ENCODE data around the gene FGF12. TPM values are rescaled to one million over a fixed set of nuclear protein-coding genes. Genes with fewer than 3 reads are reported as not detected.

FGF12 gene
- total and polyA plus RNA-seq, 2 experiments from 2014 or later, result 6.0 to 14.3 TPM

DNA sequence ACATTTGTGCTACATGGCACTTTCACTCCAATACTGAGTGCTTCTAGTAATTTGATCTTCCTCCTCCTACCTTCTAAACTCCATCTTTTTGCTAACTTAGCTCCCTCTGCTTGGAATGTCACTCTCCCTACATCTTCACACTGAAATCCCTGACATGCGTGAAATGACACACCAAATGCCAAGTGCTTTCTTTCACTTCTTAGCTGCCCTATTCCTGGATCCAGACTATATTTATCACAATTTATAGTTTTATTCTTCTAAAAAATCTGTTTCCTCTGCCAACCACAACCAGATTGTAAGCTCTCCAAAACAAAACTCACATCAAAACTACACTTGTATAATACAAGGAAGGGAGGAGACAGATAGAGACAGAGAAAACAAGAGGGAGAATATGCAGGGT is 387.3 kb downstream of the FGF12 start:
- no peaks in the 10 kb centered on the region for H3K27me3 ChIP-seq (ENCODE audit: insufficient read depth)
- no peaks in the 10 kb centered on the region for H3F3A ChIP-seq (replicated peaks; ENCODE audit: low read depth)
- H3K27ac ChIP-seq (ENCODE audit: low read depth), result no peak overlapping the region
- no peaks in the 10 kb centered on the region for H3K36me3 ChIP-seq (ENCODE audit: insufficient read depth)
- TF ChIP-seq POLR2AphosphoS5 (IDR thresholded peaks at IDR 0.05; ENCODE audit: low read depth) (no peak), ETS1 (IDR thresholded peaks at IDR 0.05) (no peak), EZH2 (IDR thresholded peaks at IDR 0.05; ENCODE audit: low read depth, unreplicated experiment) (no peak), NANOG (IDR thresholded peaks at IDR 0.05; ENCODE audit: borderline replicate concordance) (no peak), CTCF (conservative IDR thresholded peaks at IDR 0.05; ENCODE audit: low read depth in 2 of 2) (no peak), CREB1 (CRISPR knock-in tag; IDR thresholded peaks at IDR 0.05; ENCODE audit: low read depth) (no peak), ZNF114 (CRISPR knock-in tag; IDR thresholded peaks at IDR 0.05) (no peak), ZNF462 (CRISPR knock-in tag; IDR thresholded peaks at IDR 0.05) (no peak), STAT1 (IDR thresholded peaks at IDR 0.05; ENCODE audit: unreplicated experiment) (no peak), JUNB (IDR thresholded peaks at IDR 0.05; ENCODE audit: unreplicated experiment) (no peak), EZH2phosphoT487 (IDR thresholded peaks at IDR 0.05; ENCODE audit: unreplicated experiment) (no peak), ZNF331 (CRISPR knock-in tag; IDR thresholded peaks at IDR 0.05; ENCODE audit: low read depth) (no peak)
- TF ChIP-seq, protein P1, sequence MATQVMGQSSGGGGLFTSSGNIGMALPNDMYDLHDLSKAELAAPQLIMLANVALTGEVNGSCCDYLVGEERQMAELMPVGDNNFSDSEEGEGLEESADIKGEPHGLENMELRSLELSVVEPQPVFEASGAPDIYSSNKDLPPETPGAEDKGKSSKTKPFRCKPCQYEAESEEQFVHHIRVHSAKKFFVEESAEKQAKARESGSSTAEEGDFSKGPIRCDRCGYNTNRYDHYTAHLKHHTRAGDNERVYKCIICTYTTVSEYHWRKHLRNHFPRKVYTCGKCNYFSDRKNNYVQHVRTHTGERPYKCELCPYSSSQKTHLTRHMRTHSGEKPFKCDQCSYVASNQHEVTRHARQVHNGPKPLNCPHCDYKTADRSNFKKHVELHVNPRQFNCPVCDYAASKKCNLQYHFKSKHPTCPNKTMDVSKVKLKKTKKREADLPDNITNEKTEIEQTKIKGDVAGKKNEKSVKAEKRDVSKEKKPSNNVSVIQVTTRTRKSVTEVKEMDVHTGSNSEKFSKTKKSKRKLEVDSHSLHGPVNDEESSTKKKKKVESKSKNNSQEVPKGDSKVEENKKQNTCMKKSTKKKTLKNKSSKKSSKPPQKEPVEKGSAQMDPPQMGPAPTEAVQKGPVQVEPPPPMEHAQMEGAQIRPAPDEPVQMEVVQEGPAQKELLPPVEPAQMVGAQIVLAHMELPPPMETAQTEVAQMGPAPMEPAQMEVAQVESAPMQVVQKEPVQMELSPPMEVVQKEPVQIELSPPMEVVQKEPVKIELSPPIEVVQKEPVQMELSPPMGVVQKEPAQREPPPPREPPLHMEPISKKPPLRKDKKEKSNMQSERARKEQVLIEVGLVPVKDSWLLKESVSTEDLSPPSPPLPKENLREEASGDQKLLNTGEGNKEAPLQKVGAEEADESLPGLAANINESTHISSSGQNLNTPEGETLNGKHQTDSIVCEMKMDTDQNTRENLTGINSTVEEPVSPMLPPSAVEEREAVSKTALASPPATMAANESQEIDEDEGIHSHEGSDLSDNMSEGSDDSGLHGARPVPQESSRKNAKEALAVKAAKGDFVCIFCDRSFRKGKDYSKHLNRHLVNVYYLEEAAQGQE (IDR thresholded peaks at IDR 0.05; ENCODE audit: unreplicated experiment), result no peak
- DNase-seq (ENCODE audit: low spot score), result no peak
- Mint-ChIP-seq H3K27ac (no peak overlapping the region), H3K36me3 (ENCODE audit: low read depth) (no peaks in the 10 kb centered on the region), H3K9me3 (no peaks in the 10 kb centered on the region), H3K4me3 (no peak overlapping the region), H3K27me3 (ENCODE audit: insufficient read depth, low read depth, poor library complexity) (no peaks in the 10 kb centered on the region), H3K4me1 (peaks cover 14% of the 10 kb centered on the region)
- peaks cover 4% of the 10 kb centered on the region; the same call in 1 of the 2 replicates for H3K4me1 ChIP-seq (ENCODE audit: insufficient read depth)
- H3K4me2 ChIP-seq, result no peak overlapping the region
- H2AFZ ChIP-seq, result no peak overlapping the region
- no peaks in the 10 kb centered on the region for H3K79me2 ChIP-seq (replicated peaks; ENCODE audit: insufficient read depth)
- no peak for ATAC-seq
- no peak overlapping the region for H3K4me3 ChIP-seq
- no peaks in the 10 kb centered on the region for H4K20me1 ChIP-seq (replicated peaks; ENCODE audit: insufficient read depth)
- H3K9me2 ChIP-seq (ENCODE audit: insufficient read depth), result no peaks in the 10 kb centered on the region
